ENCODE results near the gene ALG14.

Gene ALG14

DNA sequence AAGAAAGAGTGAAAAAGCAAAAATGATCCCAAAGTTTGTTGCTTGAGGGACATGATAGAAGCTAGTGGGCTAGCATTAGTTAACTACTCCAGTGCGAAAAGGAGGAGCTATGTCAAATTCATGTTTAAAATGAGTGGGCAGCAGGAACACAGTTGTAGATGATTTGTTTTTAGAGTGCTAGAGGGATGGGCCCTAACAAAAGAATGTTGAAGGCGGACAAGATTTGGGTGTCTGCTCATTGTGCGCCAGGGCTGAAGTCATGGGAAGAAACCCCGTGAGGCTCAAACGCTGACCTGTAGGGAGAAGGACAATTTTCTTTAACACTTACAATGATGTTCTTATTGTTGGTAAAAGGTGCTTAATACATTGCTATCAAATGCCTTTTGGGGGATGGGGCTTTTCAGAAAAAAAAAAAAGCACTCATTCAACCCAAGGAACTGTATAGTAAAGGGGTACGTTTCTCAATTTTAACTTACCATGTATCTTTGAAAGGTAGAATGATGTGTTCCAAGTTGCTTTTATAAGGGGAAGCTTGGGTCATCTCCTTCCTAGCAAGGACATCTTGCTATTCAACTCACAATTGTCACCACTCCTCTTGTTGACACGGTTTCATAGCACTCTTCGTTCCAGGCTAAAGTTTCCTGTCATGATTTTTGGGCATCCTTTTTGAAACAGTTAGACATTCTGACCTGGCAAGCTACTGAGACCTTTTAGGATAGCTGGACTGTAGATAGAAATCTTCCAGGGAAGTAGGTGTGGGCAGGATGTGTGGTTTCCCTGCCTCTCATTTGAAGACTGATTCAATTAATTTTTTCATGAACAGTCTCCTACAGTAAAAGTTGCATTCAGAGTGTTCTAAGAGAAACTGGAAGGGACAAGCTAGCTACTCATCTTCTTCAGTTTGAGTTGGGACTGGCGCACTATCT lies 92.8 kb downstream of the ALG14 start:
- no peak for DNase-seq

DNA sequence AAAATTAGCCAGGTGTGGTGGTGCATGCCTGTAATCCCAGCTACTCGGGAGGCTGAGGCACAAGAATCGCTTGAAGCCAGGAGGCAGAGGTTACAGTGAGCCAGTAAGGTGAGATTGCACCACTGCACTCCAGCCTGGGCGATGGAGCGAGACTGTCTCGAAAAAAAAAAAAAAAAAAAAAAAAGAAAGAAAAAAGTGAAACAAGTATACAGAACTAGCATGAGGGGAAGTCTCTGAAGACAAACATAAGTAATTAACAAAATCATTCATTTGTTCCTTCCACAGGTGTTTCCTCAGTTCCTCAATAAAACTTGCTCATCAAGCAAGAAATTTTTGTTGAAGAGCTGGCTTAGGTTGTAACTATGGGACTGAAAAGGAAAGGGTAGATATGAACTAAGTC lies 93.6 kb downstream of the ALG14 start:
- DNase-seq: no peak

DNA sequence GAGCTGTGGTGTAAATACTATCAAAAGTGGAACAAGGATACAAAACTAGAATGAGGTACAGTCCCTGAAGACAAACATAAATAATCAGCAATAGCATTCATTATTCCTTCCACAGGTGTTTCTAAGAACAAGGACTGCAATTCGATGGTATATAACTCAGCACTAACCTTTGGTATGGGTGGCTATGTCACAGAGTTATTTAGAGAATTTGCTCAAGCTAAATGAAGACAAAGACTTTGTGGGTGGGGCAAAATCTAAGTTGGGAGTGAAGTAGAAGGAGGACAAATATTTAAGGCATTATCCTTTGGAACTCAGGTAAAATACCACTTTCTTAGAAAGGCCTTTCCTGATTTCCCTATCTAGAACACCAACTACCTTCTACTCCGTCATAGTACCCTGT lies 94.3 kb downstream of the ALG14 start:
- no peak for DNase-seq

DNA sequence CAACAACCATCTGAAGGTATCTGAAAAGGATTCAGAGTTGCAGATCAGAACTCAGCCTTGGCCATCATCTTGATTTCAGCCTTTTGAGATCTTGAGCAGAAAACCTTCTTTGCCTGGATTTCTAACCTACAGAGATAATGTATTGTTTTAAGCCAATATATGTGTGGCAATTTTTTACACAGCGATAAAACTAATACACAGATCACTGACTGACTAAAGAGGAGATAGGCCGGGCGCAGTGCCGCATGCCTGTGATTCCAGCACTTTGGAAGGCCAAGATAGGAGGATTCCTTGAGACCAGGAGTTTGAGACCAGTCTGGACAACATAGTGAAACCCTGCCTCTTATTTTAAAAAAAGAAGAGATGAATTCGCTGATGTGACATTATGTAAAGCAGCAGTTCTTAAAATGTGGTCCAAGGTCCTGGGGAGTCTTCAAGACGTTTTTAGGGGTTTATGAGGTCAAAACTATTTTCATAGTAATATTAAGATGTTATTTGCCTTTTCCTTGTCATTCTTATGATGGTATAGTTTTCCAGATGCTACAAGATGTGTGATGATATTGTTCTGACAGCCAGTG lies 95.7 kb downstream of the ALG14 start:
- DNase-seq: no peak

DNA sequence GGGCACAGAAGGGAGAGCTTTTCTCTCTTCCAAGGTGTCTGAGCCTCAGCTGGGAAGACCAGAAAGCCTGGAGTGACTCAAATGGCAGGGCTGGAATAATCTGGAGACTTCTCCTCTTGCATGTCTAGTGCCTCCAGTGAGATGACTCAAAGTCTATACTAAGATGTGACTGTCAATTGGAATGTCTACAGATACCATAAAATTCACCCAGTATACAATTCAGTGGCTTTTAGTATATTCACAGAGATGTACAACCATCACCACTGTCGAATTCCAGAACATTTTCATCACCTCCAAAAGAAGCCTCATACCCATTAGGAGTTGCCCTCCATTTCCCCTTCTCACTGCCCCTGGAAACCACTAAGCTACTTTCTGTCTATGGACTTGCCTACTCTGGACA lies 97.9 kb downstream of the ALG14 start:
- no peak for DNase-seq

DNA sequence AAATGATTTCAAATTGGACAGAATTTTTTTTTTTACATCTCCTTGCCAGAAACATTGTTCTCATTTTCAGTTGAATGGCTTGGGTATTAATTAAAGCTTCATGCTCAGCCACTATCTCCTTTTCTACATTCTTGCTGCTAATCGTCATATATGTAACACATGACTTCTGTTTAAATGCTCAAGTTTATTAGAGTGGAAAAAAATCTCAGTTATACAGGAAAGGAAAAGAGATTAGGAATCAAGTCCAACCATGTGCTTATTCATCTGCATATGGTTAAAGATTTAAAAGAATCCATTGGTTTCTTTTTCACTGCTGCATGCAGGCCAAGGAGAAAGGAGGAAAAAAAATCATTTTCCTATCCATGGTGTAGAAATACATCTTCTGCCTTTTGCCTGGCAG lies 98.5 kb downstream of the ALG14 start:
- no peak for DNase-seq

DNA sequence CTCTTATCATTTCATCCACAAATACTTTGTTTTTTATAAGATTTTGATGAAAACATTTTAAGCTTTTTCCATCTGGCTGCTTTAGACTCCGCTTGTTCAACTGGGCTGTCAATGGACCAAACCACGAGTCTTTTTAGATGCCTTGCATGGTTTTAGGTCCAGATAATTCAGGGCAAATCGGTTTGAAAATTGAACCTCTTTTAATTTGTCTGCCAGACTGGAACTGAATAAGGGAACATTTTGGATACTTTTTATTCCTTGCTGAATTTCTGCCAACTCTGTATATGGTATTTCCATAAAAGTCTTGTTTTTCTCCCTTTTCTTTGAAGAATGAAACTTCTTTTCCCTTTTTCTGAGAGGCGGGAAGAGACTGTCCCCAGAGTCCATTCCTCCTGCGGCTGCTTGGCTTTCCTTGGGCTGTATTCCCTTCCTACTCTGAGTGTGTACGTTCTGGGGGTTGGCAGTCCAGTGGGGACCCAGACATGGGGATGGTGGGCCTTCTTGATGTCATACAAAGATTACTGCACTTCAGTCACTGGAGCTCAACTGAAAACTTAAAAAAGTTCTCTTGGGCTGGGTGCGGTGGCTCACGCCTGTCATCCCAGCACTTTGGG lies 99.3 kb downstream of the ALG14 start:
- no peak for DNase-seq

DNA sequence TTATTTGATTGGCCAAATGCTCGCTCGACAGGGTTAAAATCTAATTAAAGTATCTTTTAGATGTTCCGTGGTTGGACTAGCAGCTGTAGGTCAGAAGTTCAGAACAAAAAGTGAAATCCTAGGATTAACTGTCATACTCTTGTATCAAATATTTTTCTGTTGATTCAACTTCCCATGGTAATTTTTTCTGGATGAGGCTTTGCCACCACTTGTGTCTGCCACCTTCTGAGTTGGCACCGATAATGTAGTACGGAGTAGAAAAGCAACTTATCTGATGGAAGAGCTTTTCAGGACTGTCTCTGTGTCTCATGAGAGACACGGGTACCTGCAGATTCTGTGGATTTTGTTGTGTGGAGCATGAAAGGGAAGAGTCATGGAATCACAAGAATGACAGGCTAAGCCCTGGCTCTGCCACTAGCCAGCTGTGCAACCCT lies 101.2 kb downstream of the ALG14 start:
- no peak for DNase-seq

DNA sequence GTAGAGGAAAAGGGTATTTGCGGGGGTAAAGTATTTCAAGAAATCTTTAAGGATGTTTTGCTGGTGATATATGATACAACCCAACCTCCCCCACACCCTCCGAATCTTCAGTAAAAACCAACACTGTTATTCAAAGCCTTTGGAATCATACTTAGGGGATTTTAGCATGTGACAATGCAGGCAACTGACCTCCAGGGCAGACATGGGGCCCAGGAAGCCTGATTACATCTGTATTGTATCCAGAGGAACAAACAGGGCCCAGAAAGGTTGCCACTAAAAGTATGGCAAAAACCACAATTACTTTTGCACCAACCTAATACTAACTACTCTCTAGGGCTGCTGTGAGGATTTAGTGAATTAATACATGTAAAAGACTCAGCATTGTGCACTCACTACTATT lies 102.0 kb downstream of the ALG14 start:
- no peak for DNase-seq

DNA sequence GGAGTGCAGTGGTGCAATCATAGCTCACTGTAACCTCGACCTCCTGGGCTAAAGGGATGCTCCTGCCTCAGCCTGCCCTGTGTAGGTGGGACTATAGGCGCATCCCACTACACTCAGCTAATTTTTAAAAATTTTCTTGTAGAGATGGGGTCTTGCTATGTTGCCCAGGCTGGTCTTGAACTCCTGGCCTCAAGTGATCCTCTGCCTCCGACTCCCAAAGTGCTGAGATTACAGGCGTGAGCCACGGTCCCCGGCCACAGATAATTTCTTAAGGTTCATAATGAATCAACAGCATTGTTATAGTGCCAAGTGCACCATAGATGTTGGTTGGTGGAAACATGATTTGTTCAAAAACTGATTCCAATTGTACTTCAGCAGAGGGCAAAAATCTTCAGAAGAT lies 103.6 kb downstream of the ALG14 start:
- DNase-seq: no peak

DNA sequence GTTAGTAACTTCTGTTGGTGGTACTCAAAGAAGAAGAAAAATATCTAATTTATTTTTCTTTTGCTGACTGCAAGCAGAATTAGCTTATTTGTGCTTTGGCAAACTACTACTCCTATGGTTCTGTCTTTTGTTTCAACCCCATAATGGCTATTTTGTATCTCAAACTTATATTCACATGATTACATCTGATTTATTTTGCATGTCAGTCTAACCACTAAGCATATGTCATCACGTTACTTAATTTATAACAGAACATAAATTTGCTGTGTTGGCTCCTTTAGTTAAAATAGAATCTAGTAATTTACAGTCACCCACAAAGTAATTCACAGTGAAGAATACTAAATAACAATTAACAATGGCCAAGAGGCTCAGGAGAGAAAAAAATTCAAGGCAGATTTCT lies 106.7 kb downstream of the ALG14 start:
- DNase-seq: no peak

DNA sequence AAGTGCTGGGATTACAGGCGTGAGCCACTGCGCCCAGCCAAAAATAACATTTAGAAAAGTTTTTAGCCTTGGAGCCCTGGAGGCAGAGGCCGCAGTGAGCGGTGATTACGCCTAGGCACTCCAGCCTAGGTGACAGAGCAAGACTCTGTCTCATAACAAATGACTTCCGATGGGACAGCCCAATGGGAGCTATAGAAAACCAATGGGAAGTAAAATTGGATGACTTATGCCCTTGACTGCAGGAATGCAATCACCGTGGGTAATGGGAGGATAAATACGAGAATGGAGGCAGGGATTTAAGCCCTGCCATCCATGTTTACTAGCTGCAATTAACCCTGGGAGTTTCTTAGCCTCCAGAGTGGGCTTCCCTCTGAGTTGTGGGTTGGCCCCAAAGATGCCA lies 108.9 kb downstream of the ALG14 start:
- no peak for DNase-seq

DNA sequence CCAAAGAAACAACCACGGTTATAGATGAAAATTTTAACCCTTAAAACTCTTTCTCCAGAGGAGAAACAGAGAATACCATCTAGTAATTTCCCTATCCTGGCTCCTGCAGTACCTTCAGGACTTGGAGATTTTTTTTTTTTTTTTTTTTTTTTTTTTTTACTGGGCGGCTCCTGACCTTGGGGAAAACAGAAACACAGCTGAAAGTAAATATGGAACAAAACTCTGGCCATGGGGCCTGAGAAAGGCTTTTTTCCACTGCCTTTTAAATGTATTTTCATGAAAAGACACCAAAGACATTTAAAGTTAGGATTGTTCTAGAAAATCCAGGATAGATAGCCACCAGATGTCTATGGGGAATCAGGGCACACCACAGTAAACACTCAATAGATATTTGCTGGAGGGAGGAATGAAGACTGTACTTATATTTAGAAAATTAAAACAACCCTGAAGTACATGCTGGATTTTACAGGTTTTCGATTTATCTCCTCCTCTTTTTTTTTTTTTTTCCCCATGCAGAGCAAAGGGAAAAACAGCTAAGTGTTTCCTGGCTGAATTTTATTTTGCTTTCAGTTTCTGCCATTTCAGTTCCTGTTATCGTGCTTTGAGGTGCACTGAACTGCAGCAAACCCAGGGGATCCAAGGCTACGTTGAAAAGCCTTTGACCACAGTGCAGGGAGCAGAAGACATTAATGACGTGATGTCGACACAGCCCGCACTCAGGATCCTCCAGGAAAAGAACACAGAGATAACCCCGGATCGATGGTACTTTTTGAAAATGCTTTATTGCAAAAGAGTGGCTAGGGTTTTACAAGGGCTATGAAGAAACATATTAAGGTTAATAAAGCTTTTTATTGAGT lies 110.1 kb downstream of the ALG14 start:
- DNase-seq: peak; percentile 67

DNA sequence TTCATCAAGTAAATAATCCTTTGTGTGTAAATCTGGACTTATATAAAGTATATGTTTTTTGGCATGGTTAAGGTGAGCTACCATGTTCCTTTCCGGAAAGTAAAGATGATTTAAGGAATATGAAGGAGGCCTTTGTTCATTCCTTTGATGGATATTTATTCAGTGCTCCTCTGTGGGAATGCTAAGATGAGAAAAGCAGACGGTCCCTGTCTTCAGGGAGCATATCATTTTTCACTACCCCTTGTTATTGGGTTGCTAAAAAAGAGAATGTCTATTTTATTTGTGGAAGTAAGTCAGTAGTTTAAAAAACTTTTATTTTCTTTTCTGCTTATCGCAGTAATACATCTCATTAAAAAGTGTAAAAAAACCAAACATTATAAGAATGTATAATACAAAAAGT lies 110.8 kb downstream of the ALG14 start:
- no peak for DNase-seq

DNA sequence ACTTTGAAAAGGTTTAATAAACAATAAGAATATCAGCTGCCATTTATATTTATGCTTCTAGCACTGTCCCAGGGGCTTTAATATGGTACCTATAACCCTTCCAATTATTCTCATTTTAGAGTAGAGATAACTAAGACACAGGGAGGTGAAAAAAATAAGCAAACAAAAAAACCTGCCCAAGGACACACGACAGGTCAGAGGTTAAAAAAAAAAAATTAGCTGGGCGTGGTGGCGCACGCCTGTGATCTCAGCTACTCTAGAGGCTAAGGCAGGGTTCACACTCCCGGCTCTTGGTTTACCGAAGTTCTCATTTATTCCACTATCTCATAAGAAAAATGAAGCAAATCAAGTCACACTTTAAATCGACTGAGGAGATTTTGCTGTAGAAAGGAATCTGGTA lies 111.2 kb downstream of the ALG14 start:
- DNase-seq: no peak

DNA sequence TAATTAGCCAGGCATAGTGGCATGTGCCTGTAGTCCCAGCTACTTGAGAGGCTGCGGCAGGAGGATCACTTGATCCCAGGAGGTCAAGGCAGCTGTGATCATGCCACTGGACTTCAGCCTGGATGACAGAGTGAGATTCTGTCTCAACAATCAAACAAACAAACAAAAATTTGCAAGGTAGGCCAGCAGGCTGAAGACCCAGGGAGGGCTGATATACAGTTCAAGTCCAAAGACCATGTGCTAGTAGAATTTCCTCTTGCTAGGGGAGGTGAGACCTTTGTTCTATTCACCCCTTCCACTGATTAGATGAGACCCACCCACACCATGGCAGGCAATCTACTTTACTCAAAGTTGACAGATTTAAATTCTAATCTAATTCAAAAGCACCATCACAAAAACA lies 114.7 kb downstream of the ALG14 start:
- DNase-seq: no peak

DNA sequence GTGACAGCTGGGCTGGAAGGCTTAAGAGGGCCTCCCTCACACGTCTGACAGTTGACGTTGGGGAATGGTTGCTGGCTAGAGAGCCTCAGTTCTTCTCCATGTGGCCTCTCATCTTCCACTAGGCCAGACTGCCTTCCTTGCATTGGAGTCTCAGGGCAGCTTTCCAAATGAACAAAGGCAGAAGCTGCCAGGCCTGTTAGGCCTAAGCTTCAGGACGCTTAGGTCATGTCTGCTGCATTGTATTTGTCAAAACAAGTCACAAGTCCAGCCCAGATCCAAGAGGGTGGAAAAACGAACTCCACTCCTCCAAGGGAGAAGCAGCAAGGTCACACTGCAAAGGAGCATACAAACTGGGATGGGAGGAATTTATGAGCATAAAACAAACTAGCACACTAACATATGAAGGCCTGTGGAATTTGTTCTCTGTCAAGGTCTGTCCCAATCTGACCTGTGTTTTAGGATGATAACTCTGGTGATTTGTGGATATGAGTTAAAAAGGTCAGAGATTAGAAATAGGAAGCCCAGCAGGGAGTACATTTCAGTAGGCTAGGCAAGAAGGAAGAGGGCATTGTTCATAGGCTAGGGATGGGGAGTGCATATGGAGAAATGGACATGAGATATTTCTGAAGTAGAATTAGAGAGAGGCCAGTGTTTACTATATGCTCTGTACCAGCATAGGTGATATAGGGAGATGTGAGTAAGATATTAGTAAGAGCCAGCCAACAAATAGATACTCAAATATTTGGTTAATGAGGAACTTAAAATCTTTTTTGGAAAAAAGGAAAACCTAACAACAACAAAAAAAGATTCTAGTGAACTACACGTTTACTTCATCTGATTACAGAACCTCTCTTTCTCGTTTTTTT lies 116.8 kb downstream of the ALG14 start:
- no peak for DNase-seq

DNA sequence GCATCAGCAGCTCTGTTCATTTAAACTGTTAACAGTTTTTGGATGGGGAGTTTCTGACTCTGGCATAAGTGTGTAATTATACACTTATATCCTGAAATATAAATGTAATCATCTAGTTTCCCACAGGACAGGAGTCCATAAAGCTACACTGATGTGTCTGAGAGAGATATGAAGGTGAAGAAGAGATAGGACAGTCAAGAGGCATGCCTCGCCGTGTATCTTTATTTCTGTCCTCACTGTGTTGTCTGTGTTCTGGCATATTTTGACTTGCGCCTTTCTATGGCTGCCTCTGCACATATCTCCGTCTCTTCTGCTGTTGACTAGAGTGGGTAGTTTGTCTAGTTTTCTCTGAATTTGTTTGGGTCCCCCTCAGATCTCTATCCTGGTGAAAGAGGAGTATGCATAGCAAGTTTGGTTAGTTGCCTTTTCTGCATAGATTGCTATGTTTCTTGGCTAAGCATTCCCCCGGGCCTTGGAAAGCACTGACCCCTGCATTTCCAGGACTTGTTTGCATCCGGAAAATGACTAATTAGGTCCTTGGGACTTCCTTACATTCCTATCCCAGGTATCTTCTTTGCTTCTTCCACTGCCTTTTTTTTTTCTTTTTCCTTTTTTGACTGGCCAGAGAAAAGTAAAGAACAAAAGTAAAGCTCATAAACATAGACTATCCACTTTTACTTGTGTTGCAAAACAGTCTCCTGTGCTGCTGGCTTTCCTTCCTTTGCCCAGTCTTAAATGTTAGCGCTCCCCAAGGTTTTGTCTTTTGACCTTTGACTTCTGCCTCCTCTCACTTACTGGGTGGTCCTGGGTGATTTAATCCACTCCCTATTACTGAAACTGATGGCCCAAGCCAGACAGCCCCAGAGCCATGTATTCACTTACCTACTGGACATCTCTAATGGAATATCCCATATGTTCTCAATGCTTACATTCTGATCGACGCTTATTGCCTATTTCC lies 118.2 kb downstream of the ALG14 start:
- DNase-seq: no peak

DNA sequence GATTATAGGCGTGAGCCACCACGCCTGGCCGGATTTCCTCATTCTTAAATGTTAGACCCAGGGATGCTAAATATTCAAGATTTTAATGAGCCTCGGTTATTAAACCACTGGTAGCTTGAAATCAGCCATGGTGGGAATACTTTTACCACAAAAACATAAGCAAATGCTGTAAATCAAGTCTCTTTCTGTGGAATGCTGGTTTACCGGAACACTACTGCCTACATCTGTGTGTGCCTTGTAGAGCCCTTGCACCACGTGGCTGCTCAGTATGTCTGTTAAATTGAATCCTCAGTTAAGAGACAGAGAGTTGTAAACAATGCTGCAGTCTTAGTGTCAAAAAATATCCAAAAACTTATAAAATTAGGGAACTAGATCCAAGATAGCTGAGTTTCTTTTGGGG lies 119.0 kb downstream of the ALG14 start:
- DNase-seq: no peak

DNA sequence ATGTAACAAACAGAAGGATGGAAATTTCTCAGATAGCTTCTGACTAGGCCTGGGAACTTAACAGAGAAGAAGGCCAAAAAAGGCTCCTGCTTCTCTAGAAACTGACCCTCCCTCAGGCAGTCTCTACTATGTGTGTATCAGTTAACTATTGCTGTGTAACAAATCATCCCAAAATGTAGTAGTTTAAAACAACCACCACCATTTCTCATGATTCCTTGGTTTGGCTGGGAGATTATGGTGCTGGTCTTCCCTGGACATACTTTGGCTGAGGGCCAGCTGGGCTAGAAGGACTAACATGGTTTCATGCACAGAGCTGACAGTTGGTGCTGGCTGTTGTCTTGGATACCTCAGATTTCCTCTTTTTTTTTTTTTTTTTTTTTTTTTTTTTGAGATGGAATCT lies 119.6 kb downstream of the ALG14 start:
- peak; percentile 4 for DNase-seq

DNA sequence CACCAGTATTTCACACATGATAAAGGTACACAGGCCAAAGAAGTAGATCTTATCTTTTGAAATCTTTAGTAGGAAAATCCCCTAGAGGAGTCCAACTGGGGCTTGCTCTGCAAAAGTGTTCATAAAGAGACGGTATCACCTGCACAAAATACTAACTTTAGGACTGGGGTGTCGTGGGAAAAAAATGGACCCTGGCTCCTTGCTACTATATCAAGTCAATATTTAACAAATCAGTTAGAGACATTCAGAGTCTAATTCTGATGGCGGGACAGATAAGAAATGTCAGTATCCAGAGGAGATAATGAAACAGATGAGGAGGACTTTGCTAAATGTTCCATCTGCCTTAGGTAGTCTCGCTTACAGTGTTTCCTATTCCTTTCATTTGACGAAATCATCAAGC lies 120.2 kb downstream of the ALG14 start:
- DNase-seq: no peak
